ENCODE results near the gene PLS1. TPM values are rescaled to one million over a fixed set of nuclear protein-coding genes. Genes with fewer than 3 reads are reported as not detected.
A peak's percentile ranks its signal among the peaks of the same experiment; 100 is the strongest.
"Not testable (repeated sequence)": the region's sequence is repeated elsewhere in the genome, so short reads cannot be mapped to it uniquely, and the experiment has no call there.

Gene PLS1
- total RNA-seq, 1 donor from 2014 or later: 12.5 TPM

DNA sequence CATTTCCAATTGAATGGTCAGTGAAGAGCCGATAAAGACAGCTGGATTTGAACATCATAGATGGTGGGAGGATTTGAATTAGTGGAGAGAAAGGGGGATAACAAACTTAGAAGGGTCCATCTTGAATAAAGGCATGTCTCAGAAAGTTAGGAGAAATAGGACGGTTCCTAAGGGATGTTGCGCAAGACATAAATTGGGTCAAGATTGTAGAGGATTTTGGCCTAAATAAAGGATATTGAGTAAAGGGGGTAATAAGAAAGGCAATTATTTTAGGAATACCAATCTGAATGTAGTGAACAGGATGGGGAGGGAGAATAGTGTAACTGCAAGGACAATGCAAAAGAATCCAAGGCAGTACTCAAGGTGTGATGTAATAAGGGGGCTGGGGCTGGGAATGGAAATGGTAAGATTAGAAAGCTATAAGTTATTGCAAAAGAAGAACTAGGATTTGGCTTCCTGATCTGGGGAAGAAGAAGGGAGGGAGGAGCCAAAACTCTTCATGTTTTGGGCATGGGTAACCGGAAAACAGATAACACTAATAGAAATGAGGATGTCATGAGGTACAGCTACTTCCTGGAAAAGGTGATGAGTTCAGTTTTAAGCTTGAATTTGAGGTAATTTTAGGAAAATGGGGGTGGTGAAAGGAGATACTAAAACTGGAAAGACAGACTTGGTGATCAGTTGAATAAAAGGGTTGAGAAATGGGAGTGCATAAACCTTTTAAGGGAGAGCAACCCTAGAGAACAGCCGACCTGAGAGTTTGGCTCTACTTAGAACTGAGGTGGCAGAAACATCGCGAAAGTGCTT, 110.3 kb downstream of the PLS1 start:
- no peak for ATAC-seq

DNA sequence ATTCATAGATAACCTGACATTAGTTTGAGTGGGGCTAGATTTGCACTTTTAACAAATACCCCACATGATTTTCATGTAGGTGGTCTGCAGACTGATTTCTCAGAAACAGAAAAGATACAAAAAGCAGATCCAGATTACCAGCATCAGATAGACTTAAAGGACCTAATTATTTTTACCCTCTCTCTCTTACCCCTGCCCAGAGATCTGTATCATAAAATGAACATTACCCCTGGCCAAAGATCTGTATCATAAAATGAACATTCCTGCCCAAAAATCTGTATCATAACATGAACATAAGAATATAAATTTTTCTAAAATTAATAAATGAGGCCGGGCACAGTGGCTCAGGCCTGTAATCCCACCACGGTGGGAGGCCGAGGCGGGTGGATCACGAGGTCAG, 113.0 kb downstream of the PLS1 start:
- ATAC-seq: no peak

DNA sequence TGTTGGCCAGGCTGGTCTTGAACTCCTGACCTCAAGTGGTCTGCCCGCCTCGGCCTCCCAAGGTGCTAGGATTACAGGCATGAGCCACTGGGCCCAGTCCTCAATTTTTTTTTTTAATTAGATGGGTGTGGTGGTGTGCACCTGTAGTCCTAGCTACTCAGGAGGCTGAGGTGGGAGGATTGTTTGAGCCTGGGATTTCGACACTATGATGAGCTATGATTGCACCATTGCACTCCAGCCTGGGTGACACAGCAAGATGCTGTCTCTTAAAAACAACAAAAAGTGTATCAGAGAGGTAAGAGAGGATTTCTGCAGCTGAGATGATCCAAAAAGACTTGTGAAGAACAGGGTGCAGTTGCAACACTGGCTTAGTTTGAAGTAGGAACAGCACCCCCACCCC, 118.7 kb downstream of the PLS1 start:
- ATAC-seq: not testable (repeated sequence)

DNA sequence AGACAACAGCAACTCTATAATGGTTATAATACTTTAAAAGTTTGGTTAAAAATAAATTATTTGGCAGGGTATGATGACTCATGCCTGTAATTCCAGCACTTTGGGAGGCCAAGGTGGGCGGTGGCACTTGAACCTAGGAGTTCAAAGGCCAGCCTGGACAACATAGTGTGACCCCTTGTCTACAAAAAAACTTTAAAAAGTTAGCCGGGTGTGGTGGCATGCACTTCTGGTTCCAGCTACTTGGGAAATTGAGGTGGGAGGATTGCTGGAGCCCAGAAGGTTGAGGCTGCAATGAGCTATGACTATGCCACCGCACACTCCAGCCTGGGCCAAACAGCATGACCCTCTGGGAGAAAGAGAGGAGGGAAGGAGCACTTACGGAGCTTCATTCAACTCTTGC, 119.9 kb downstream of the PLS1 start:
- no peak for ATAC-seq

DNA sequence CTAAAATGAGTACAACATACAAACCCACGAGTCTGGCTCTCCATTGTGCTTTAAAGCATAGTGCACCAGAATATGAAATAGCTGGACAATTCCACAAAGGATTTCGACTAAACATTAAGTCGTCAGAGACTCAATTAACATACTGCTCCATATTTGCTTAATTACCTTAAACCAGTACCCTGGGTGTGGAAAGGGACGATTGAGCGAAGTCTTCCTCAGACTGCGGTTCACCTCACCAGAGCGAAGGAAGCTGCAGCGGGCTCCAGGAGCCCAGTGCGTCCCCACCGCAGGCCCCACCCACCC, 127.4 kb downstream of the PLS1 start:
- ATAC-seq: no peak

DNA sequence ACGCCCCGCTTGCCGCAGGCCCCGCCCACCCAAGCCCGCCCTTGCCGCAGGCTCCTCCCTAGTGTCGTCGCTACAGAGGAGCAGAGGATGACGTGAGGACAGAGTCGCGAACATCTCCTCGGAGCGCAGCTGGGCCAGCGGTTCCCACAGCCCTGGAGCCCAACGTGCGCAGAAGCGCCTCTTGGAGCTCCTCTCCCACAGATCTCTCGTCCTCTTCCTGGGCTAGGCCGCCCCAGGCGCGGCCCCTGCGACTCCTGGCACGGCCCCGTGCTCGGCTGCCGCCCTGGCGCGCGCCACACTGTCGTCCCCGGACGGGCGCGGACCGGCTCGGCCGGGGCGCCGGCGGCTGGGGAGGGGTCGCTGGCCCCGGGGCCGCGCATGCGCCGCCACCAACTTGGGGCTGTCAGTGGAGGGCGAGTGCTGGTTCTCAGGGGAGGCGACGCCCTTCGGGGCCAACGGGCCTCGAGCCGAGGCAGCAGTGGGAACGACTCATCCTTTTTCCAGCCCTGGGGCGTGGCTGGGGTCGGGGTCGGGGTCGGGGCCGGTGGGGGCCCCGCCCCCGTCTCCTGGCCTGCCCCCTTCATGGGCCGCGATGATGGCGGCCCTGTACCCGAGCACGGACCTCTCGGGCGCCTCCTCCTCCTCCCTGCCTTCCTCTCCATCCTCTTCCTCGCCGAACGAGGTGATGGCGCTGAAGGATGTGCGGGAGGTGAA, 127.9 kb downstream of the PLS1 start, which contains the start of gene TRPC1:
TSS of gene TRPC1 (plus strand) at position 67 of the 714 bp plus-strand sequence. CDS start at position 593, 526 bp downstream.
- ATAC-seq: peak; percentile 94

DNA sequence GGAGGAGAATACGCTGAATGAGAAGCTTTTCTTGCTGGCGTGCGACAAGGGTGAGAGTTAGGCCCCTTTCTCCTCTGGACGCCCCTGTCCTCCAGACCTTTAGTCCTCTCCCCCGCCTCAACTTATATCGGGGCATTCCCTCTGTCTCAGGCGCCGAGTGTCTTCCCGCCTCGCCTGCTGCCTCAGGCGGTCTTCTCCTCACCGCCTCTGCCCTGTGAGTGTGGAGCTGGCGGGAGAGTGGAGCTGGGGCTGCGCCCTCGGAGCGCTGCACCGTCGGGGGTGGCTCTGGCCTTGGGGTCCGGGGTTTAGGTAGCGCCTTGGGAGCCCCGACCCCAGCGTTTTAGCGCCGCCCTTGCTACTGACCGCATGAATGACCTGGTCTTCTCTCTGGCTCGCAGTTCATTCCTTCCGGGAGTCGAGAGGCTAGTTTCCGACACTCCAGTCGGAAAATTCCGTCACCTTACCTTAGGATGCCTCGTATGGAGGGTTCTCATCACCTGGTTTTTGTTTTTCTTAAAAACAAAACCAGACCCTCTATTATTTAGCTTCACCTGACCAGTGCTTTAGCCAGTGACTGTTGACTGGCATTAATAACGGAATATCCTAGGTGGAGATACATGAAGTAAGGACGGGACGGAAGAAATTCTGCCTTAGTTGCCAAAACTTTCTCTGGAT, 128.6 kb downstream of the PLS1 start:
- ATAC-seq: peak; percentile 31

DNA sequence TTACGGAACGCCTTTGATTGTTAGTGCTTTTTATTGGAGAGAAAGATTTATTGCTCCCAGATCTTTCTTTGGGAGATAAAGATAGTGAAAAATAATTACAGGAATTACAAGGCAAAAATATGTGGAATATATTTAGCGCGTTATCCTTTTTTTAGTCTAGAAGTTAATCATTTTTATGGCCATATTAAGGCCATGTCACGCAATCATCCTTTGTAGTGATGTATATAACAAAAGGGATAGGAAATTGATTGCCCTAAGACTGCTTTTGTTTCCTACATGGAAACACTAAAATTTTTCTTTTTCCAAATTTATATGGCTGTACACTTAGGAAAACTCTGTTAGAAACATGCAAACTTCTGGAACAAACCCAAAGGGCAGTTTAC, 129.2 kb downstream of the PLS1 start:
- ATAC-seq: no peak

DNA sequence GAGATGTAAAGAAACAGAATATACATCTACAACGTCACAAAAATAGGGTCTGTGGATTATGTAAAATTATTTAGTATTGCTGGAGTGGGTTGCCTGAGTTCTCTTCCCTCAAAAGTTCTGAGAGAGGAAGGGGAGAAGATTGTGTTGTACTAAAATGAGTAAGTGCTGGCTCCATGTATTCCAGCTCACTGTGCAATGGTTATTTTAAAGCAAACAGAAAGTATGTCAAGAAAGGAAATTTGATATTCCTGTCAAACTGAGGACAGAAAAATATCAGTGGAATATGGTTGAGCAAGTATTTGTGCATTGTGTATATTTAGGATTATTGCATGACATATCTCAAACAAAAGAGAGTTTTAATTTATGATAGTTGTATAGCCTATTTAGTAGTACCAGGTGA, 129.8 kb downstream of the PLS1 start:
- no peak for ATAC-seq

DNA sequence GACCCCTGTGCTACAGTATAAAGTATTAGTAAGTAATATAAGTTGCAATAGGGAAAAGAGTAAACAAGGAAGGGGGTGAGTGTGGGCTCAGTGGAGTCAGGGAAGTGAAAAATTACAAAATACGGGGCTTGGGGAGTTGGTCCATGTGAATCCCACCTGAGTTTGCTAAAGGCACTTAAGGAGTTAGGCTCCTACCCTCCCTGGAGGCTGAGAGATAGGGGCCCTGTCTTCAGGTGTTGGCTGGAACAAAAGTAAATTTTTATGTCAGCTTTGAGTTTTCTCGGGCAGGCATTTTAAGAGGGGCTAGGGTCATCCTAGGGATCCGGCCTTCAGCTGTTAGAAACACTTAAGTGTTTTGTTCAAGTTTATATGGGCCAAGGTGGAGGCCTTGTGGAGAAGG, 135.9 kb downstream of the PLS1 start:
- no peak for ATAC-seq

DNA sequence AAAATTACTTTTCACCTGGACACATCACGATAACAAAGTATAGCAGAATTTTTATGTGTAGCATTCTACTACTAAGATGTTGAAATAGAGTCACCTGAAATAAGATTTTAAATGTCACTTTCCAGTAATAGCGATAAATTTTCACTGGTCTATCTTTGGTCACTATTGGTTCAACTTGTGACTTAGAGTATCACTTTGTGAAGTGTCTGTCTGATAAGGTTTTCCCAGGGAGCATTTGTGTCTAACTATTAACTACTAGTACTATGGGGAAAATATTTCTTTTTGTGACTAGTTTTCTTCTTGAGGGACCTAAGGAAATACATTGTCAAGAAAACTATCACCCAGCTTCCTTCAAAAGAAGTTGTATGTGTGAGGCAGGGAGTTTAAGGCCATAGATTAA, 138.6 kb downstream of the PLS1 start:
- no peak for ATAC-seq

DNA sequence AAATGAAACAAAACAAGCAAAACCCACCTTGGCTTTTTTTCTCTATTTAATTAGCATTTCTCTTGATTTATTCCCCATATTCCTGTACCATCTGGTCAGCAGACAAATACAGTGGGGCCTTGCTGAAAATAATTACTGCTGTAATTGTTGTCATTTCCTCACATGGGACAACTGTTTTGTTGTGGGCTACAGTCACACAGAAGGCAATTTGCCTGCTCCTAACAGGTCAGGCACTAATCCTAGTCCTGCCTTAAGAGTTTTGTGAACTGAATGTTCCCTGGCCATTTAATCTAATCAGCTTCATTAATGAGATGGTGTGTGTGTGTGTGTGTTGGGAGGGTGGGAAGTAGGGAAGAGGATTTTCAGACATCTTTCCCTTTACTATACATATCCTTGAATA, 139.3 kb downstream of the PLS1 start:
- ATAC-seq: no peak

DNA sequence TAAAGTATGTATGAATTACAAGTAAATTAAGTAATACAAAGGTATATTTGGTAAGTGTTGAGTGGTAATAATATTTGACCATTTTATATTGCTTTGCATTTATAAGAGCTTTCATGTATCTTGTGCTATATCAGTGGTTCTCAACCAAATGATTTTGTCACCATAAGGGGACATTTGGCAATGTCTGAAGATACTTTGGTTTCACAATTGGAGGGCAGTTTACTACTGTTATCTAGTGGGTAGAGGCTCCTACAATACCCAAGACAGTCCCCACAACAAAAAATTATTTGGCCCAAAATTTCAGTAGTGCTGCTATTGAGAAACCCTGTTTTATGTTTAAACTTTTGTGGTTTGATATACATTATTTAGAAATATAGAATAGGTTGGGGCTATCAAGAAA, 142.2 kb downstream of the PLS1 start:
- no peak for ATAC-seq

DNA sequence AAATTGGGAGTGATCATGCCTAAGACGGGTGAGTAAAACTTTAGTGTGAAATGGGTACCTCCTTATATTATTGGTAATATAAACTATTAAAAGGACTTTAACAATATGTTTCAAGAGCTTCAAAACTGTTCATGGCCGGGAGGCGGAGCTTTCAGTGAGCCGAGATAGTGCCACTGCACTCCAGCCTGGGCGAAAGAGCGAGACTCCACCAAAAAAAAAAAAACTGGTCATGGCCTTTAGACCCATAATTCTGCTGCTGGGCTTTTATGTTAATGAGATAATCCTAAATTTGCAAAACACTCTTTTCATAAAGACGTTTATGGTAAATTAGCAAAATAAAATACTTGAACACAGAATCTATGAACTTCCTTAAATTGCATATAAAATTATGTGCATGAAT, 150.5 kb downstream of the PLS1 start:
- ATAC-seq: no peak

DNA sequence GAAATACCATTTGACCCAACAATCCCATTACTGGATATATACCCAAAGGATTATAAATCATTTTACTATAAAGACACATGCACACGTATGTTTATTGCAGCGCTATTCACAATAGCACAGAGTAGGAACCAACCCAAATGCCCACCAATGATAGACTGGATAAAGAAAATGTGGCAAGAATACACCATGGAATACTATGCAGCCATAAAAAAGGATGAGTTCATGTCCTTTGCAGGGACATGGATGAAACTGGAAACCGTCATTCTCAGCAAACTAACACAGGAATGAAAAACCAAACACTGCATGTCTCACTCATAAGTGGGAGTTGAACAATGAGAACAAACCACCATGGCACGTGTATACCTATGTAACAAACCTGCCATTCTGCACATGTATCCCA, 154.3 kb downstream of the PLS1 start:
- ATAC-seq: not testable (repeated sequence)

DNA sequence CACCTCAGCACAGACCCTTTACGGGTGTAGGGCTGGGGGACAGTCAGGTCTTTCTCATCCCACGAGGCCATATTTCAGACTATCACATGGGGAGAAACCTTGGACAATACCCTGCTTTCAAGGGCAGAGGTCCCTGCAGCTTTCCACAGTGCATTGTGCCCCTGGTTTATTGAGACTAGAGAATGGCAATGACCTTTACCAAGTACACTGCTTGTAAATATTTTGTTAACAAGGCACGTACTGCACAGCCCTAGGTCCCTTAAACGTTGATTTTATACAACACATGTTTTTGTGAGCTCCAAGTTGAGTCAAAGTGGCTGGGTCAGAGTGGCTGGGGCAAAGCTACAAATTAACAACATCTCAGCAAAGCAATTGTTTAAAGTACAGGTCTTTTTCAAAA, 156.4 kb downstream of the PLS1 start:
- not testable (repeated sequence) for ATAC-seq

DNA sequence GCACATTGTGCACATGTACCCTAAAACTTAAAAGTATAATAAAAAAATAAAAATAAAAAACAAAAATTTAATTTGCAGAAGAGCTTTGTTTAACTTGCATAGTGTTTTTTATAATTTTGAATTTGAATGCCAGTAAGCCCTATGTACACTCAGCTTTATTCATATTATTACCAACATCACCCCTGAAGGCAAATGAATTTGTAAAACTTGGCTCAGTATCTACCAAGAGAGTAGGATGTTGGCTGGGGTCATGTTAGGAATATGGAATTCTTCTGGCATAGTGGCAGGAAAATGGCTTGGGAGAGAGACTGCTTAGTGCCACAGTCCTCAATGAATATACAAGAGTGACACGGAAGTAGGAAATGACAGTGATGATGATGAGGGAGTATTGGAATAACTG, 158.3 kb downstream of the PLS1 start:
- ATAC-seq: no peak

Other genes with a start within 250 kb of the PLS1 start
- gene XRN1, start 148.4 kb upstream of the PLS1 start, total RNA-seq: 32.6 TPM
- gene ATR, start 17.7 kb upstream of the PLS1 start, total RNA-seq: 15.5 TPM
- gene TRPC1, start 127.6 kb downstream of the PLS1 start, total RNA-seq: 0.84 TPM